GM21447 (cell line): ENCODE measurements around the gene THRAP3.

Experiments
- ATAC-seq: cut with Tn5 transposase; IDR thresholded peaks from one replicate; pipeline ENCODE4 v1.9.1; 2021; ENCODE audit not compliant: unreplicated experiment

THRAP3 gene

DNA sequence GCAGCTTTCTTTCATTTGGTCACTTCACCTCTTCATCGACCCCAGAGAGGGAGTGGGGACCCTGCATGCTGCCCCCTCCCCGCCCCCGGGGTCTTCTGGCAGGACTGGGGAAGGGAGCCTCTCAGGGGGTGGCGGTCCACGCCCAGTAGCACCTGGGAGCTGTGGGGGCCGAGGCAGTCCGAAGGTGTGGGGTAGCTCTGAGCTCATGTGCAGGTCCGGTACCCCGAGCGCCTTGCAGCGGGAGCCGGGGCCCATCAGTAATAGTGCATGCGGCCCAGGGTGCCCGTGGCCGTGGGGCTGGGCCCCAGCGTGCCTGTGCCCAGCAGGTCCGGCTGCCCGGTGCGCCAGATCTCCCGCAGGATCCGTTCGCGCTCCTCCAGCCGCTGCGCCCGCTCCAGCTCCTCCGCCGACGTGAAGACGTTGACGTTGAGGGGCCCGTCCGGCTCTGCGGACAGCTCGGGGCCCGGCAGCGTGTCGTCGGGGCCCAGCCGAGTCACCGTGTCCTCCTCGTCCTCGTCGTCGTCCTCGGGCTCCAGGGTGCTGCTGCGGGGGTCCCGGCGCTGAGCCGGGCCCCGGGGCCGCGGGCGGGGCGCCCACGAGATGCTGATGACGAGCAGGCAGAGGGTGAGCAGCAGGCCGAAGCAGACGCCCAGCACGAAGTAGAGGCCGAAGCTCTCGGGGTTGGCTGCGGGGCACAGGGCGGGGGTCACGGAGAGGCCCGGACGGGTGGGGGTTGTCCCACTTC lies 98.0 kb downstream of the THRAP3 start:
- no peak for ATAC-seq

DNA sequence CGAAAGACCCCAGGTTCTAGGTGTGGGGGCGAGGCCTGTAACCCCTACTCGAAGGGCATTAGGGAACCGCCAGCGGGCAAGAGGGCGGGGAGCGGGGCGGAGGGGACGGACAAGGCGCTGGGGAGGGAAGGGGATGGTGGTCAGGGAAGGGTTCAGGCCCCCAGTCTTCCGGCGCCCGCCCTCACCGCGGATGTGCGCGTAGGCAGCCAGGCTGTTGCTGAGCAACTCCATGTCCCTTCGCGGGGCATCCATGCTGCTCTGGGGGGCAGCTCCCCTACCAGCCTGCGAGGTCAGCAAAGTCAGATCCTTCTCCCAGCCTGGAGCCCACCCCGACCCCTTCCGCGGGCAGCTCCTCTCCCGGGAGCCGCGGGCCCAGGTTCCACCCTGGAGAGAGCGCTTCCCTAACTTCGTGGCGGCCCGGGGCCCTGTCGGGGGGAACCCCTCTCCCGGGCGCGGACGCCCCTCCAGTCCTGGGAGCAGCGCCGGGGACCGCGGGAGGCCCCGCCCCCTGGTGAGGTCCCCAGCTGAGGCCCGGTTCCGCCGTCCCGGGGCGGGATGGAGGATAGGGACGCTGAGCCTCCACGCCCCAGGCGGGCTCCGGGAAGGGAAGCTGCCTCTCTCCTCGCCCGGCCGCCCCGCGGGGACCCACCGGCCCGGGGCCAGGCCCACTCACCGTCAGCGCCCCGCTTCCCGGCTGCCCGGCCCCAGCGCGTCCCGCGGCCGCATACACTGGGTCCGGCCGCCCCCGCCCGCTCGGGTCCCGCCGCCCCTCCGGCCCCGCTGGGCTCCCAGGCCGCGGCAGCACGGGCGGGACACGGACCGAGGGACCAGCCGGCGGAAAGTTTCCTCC lies 98.8 kb downstream of the THRAP3 start:
- no peak for ATAC-seq

DNA sequence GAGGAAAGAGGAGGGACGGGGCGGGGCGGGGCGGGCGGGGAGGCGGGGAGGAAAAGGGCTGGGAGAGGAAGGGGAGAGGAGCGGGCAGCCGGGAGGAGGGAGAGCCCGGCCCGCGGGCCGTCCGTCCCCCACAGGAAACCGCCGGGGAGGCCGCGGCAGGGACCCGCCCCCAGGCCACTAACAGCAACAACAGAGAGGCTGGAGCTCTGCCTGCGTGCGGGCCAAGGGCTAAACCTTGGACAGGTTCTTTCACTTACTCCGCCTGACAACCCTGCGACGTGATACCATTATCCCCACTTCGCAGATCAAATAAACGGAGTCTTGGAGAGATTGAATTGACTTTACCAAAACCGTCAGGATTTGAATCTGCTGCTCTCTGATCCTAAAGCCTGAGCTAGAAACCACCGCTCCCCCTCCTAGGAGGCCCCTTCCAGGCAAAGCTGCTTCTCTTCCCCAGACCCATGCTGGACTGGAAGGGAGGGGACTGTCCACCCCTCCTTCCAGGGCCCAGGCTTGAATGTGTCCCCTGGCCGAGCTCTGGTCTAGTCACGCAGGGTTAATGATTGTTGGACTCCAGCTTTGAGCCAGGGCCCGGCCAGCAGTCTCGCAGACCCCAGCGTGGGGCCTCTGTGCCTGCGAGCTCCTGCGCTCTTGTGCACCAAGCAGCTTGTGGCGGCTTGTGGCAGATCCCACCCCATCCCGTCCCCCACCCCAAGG lies 99.6 kb downstream of the THRAP3 start, which contains the start of gene EVA1B:
Gene EVA1B (minus strand): TSS at position 10 of the 717 bp plus-strand sequence. CDS start 608 bp downstream, outside the sequence.
- ATAC-seq: no peak

DNA sequence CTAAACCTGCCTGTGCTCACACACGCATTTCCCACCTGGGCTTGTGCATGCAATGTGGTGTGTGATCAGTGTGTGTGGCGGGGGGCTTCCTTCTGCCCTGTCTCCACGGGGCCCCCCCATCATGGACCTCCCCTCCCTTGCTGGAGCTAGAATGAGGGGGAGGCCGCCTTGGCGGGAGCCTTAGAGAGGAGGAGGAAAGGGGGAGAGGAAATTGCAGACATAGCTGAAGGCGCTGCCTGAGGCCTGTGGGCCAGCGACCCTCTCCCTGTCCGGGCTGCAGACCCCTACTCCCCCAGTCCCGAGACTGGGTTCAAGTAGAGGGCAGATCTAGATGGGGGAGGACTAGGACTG lies 100.1 kb downstream of the THRAP3 start:
- no peak for ATAC-seq

DNA sequence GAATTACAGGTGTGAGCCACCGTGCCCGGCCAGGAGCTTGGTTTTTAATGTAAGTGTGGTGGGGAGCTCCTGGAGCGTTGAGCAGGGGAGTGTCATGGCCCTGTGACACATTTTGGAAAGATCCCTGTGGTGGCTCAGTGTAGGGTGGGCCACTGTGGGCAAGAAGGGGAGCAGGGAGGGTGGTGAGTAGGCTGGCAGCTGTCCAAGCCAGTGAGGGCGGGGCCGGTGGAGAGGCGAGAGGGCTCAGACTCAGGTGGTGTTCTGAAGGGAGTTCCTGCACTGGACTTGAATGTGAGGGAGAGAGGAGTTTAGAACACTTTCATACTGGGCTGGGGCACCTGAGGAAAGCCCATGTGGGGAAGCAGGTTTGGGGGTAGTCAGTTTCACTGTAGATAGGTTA lies 102.3 kb downstream of the THRAP3 start:
- ATAC-seq: no peak

DNA sequence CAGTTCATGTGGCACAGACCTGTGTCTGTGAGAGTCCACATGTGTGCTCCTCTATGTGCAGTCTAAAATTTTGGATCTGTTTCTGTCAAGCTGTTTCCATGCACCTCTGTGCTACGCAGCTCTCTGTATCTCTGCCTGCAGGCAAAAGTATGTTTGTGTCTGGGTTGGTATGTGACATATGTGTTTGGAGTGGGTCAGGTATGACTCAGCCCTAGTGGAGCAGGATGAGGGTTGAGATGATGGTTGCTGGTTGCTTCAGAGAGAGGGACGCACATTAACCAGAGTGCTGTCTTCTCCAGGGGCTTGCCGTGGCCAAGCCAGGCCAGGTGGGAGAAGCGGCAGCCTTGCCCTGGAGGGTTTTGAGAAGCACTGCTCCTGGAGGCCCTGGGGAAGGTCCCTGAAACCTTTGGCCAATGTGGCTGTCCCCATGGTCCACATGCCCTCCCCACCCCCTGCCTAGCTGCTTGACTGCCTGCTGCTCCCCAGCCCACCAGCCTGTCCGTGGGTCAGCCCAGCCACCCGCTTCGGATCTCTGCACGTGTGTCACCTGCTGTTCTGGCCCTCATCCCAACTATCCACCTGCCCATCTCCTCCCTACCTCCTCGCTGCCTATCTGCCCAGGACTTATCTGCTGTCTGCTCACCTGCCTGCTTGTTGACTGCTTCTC lies 103.3 kb downstream of the THRAP3 start:
- ATAC-seq: no peak

DNA sequence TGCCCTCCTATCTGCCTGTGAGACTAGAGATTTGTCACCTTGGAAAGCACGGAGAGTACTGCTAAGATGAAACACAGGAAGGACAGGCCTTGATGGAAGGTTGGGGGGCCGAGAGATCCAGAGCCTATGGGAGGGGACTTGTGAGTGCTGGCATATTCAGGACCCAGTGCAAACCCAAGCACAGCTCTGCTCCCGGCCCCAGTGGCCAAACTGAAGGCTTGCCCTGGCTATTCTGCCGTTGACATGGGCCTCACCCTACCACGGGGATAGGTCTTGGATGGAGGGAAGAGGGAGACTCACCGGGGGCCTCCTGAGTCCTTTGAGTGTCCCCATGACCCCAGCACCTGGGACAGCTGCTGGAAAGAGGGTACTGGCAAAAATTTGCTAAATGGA lies 103.8 kb downstream of the THRAP3 start:
- no peak for ATAC-seq

DNA sequence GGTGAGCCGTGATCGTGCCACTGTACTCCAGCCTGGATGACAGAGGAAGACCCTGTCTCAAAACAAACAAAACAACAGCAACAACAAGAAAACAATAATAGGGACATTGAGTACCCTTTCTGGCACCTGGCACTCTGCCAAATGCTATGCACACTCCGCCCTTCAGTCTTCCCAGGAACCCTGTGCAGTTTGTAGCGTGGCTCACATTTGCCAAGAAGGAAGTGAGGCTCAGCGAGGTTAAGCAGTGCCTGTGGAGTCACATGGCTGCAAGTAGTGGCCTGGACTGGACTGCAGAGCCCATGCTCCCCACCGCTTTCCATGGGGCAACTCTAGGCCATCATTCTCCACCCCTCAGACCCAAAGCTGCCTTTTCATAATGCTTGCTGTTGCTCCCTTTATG lies 104.5 kb downstream of the THRAP3 start:
- ATAC-seq: no peak

DNA sequence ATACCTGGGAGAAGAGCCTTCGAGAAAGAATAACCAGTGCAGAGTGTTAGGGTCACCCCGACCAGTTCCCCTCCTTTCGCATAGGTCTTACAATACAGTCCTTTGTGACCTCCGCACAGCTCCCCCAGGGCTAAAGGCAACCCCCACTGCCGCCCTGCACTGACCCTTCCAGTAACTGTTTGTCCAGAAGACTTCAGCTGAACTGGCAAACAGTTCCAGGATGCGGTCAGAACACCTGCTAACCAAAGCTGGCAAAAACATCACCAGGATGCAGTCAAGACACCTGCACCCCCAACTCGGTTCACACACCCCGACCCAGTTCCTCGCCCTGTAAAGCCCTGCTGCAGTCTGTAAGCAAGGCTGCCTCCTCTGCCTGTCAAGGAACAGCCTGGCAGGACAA lies 105.6 kb downstream of the THRAP3 start:
- no peak for ATAC-seq

DNA sequence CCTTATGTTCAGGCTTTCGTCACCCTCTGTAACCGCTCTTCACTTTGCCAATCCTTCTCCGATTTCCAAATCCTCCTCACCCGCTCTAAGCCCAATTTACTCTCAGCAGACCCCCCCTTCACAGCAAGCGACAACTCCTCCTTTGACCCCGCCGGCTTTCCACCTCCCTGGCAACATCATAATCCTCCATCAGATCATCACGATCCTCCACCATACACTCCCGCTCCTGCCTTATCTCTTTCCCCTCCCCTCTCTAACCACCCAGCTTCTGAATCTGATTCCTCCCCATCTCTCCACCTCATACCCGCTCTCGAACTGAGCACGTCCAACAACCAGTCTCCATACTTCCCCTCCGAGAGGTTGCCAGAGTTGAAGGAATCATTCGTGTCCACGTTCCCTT lies 106.7 kb downstream of the THRAP3 start:
- no peak for ATAC-seq

DNA sequence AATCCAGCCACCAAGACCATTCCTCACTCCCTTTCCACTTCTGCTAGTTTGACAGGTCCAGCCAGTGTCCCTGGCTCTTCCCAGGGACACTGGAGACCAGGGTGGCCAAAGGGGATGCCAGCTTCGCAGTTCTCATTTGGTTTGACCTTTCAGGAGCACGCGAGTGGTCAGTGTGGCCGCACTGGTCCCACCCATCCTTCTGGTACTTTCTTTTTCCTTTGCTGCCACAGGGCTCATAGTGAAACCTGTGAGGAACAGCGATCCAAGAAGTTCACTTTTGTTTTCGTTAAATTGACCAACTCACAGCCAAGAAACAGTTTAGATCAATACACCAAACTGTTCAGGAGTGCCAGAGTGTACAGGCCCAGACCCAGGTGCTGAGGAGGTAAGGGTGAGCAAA lies 113.6 kb downstream of the THRAP3 start:
- ATAC-seq: no peak

DNA sequence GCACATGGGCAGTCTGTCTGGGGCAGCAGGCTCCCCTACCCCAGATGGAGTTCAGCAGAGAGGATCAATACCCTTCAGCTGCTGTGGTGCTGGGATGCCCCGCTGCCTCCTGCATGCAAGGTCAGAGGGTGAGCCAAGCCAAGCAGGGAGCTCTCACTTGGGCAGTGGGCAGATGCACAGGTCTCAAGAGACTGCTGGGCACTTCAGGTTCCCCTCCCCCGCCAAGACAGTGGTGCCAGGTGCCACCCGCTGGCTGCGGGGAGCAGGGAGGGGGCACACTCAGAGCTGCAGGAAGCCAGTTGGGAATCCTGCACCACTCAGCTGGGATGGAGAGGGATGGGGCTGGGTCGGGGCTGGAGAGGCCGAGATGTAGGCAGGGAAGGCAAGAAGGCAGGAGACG lies 115.0 kb downstream of the THRAP3 start:
- no peak for ATAC-seq

DNA sequence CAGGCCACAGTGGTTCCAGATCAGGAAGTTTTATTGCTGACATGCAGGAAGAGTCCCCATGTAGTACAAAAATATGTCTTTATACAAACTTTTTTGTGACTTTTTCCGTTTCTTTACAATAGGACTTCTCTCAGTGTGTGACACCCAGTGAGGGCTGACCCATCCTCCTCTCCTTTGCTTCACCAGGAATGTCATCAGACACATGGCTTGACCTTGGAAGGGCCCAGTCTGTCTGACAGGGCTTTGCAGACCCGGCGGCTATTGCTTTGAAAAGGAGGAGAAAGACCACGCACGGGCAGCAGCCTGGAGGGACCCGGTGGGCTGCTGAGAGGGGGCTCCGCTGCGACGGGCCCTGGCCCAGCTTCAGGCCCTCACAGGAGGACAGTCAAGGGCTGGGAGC lies 115.4 kb downstream of the THRAP3 start:
- no peak for ATAC-seq

DNA sequence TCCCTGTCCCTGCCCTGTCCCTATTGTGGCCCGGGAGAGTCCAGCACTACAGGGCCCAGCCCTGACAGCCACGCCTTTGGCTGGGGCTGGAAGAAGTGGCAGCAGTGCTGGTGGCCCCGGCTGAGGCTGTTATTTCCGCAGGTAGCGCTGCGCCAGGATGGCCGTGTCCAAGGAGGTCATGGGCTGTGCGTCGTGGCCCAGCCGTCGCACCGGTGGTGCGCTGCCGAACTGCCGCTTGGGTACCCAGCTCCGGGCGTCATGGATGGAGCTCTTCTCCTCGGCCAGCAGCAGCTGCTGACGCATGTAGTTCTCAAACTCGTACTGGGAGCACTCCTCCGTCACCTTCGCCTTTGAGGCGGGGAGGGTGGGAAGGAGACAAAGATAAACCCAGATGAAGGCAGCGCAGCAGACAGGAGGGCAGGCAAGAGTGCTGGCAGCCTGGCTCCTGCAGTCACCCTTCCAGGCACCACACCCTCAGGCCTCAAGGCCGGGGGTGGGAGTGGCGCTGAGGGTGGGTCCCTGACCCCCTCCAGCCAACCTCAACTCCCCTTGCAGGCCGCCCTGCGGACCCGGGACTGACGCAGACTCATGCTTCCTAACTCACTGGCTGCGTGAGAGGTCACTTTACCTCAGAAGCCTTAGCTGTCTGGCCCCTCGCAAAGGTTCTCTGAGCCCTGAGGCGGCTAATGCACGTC lies 117.5 kb downstream of the THRAP3 start:
- no peak for ATAC-seq

DNA sequence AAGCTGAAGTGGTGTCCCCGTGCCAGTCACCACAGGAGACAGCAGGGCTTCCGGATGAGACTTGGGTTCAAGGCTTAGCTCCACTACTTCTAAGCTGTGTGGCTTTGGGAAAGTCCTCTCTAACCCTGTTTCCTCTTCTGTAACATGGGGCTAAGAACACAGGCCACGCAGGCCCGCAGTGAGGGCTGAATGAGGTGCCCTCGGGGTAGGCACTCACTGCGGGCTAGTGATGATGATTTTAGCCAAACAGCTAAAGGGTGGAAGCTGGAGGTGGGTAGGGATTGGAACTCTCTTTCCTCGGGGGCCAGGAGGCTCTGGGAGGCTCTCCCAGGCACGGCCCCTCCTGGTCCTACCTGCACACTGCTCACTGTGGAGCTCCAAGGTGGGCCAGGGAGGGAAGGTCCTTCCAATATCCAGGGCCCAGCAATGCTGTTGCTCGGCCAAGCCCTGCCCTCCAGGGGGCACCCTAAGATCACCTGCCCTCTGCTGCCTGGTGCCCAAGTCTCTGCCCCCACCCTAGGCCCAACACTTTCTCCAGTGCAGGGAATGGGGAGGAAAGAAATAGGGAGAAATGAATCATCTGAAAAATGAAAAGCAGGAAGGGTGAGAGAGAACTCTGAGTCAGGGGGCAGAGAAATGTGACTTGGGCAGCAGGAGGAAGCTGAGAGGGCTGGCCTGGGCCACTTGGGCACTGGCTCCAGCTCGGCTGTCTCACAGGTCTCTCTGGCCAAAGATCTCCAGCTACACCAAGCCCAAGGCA lies 118.4 kb downstream of the THRAP3 start:
- ATAC-seq: no peak

DNA sequence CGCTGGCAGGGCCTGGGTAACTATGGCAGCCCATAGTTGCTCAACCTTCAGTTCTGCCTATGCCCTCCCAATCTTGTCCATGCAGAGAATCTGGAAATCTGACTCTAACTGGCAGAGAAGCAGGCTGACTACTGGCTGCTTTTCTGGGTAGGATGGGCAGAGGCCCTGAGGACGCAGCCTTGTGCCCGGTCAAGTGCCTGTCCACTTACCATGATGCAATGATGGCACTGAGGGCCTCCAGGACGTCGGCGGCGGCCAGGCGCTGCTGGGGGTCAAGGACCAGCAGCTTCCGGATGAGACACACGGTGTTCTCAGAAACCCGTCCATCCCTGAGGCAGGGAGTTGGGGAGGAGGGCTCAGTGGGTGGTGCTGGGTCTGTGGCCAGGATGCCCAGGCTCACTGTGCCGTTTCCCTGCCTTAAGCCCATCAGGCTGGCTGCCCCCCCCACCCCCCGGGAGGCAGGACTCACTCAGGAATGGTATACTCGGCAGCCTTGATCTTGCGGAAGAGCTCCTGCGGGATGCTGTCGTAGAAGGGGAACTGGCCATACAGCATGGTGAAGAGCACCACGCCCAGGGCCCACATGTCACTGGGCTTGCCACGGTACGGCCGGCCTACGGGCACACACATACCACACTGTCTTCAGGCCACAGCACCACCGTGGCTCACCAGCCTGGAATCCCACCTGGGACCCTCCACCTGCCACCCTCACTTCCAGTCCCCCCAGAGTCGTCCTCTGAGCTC lies 119.6 kb downstream of the THRAP3 start:
- no peak for ATAC-seq

DNA sequence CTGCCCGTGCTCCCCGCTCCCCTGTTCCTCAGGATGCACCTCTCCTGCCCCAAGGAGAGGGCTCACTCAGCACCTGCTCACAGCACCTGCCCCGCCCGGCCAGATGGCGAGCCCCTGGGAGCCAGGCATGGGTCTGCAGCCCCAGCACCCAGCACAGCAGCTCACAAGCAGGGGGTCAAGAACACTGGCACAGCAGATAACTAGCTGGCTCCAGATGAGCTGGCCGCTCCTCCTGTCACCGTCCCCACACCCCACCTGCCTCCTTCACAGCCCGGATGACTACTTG lies 120.1 kb downstream of the THRAP3 start:
- ATAC-seq: no peak

DNA sequence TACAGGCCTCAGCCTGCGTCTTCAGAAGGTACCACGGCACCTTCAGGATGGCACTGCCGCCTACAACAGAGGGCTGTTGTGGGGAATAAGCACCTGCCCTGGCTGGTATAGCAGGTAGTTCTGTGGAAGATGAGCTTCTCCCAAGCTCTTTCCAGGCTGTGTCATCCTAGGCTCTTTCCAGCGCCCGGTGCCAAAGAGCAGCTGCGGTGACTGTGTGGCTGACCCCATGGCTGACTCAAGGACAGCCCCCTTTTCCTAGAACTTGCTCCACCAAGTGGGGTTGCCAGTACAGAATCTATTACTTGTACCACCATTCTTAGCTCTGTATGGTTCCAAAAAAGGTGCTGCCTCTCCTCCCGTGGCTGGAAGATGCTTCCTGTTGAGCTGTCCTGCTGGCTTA lies 121.1 kb downstream of the THRAP3 start:
- no peak for ATAC-seq

DNA sequence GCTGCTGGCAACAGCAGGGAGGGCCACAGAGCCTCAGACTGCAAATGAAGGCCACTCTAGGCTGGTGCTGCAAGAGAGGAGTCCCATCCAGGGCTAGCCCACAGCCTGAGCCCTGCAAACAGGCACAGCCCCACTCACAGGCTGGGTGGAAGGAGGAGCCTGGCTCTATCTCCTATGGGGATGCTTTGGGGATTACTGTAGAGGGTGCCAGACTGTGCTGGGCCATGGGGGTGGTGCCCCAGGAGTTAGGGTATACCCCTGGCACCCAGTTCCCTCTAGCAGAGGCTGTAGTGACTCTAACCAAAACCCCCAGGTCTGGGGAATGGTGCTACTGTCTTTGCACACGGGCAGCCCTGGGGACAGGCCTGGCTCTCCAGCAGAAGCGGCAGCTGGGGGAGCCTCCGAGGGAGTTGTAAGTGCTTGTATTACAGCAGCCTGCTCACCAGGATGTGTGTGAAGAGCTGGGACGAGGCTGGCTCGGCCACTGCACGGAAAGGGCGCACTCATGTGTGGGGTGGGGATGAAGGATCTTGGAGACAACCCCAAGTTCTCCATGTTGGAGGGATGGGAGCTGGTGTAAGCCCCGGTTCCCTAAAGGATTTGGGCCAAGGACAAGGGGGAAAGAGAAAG lies 122.6 kb downstream of the THRAP3 start:
- ATAC-seq: no peak
